ENCODE results near the gene GTF2I. TPM values are rescaled to one million over a fixed set of nuclear protein-coding genes. Genes with fewer than 3 reads are reported as not detected.
"Not testable (repeated sequence)": the region's sequence is repeated elsewhere in the genome, so short reads cannot be mapped to it uniquely, and the experiment has no call there.

Gene GTF2I
- total and polyA plus RNA-seq, 9 donors, result 101 to 171 (median 143) TPM

GRCh38 chr7:74627661-74628411 lies 29.7 kb upstream of the GTF2I start:
- peak; percentile 84 for DNase-seq
- H3K27ac ChIP-seq (ENCODE audit: low read length), result peak overlapping the region; percentile 67
- H3K27me3 ChIP-seq (ENCODE audit: control insufficient read depth, insufficient read depth, low read length), result no peaks in the 10 kb centered on the region
- H3K9me3 ChIP-seq (replicated peaks; ENCODE audit: control insufficient read depth, low read depth, low read length), result no peaks in the 10 kb centered on the region
- H3K36me3 ChIP-seq (ENCODE audit: control insufficient read depth, insufficient read depth, low read length), result no peaks in the 10 kb centered on the region
- WGBS (ENCODE audit: insufficient coverage), result 25% methylated on average over 7 of the region's 12 CpGs
- H3K4me1 ChIP-seq (ENCODE audit: control insufficient read depth, insufficient read depth, low read length), result peaks cover 11% of the 10 kb centered on the region
- H3K4me3 ChIP-seq (ENCODE audit: low read length), result no peak overlapping the region

- DNase-seq, result no peak
- H3K9me3 ChIP-seq (replicated peaks; ENCODE audit: control insufficient read depth, low read depth, low read length), result no peaks in the 10 kb centered on the region
- no peak overlapping the region for H3K4me3 ChIP-seq (ENCODE audit: low read length)
- no peak overlapping the region for H3K27ac ChIP-seq (ENCODE audit: low read length)
- H3K27me3 ChIP-seq (ENCODE audit: control insufficient read depth, insufficient read depth, low read length), result no peaks in the 10 kb centered on the region
- H3K4me1 ChIP-seq (ENCODE audit: control insufficient read depth, insufficient read depth, low read length), result peaks cover 14% of the 10 kb centered on the region
- 25% methylated on average over 2 of the region's 8 CpGs for WGBS (ENCODE audit: insufficient coverage)
- H3K36me3 ChIP-seq (ENCODE audit: control insufficient read depth, insufficient read depth, low read length), result no peaks in the 10 kb centered on the region
Measured at GRCh38 chr7:74632505-74632904, 25.0 kb upstream of the GTF2I start.

- 86% methylated on average over 8 of the region's 9 CpGs for WGBS (ENCODE audit: insufficient coverage)
- no peaks in the 10 kb centered on the region for H3K36me3 ChIP-seq (ENCODE audit: control insufficient read depth, insufficient read depth, low read length)
- H3K4me3 ChIP-seq (ENCODE audit: low read length), result no peak overlapping the region
- H3K4me1 ChIP-seq (ENCODE audit: control insufficient read depth, insufficient read depth, low read length), result peaks cover 8% of the 10 kb centered on the region
- H3K9me3 ChIP-seq (replicated peaks; ENCODE audit: control insufficient read depth, low read depth, low read length), result no peaks in the 10 kb centered on the region
- no peaks in the 10 kb centered on the region for H3K27me3 ChIP-seq (ENCODE audit: control insufficient read depth, insufficient read depth, low read length)
- DNase-seq, result no peak
- H3K27ac ChIP-seq (ENCODE audit: low read length), result no peak overlapping the region
Measured at GRCh38 chr7:74633451-74633921, 24.0 kb upstream of the GTF2I start.

GRCh38 chr7:74637745-74638144 lies 19.8 kb upstream of the GTF2I start:
- peaks cover 5% of the 10 kb centered on the region for H3K4me1 ChIP-seq (ENCODE audit: control insufficient read depth, insufficient read depth, low read length)
- no peak overlapping the region for H3K4me3 ChIP-seq (ENCODE audit: low read length)
- no peak overlapping the region for H3K27ac ChIP-seq (ENCODE audit: low read length)
- no CpG with 5 or more reads among the region's 7 CpGs for WGBS (ENCODE audit: insufficient coverage)
- peaks cover 2% of the 10 kb centered on the region for H3K9me3 ChIP-seq (replicated peaks; ENCODE audit: control insufficient read depth, low read depth, low read length)
- no peaks in the 10 kb centered on the region for H3K27me3 ChIP-seq (ENCODE audit: control insufficient read depth, insufficient read depth, low read length)
- no peaks in the 10 kb centered on the region for H3K36me3 ChIP-seq (ENCODE audit: control insufficient read depth, insufficient read depth, low read length)
- no peak for DNase-seq

- not testable (repeated sequence) for H3K4me3 ChIP-seq (ENCODE audit: low read length); H3K27ac ChIP-seq (ENCODE audit: low read length); H3K4me1 ChIP-seq (ENCODE audit: control insufficient read depth, insufficient read depth, low read length); H3K36me3 ChIP-seq (ENCODE audit: control insufficient read depth, insufficient read depth, low read length); H3K27me3 ChIP-seq (ENCODE audit: control insufficient read depth, insufficient read depth, low read length); H3K9me3 ChIP-seq (replicated peaks; ENCODE audit: control insufficient read depth, low read depth, low read length)
- 47% methylated on average over 3 of the region's 11 CpGs for WGBS (ENCODE audit: insufficient coverage)
- peak; percentile 52 for DNase-seq
Measured at GRCh38 chr7:74650055-74650454, 7.5 kb upstream of the GTF2I start.

GRCh38 chr7:74650493-74651132 lies 6.9 kb upstream of the GTF2I start:
- WGBS (ENCODE audit: insufficient coverage), result no CpG with 5 or more reads among the region's 9 CpGs
- not testable (repeated sequence) for H3K4me3 ChIP-seq (ENCODE audit: low read length); H3K9me3 ChIP-seq (replicated peaks; ENCODE audit: control insufficient read depth, low read depth, low read length); H3K27ac ChIP-seq (ENCODE audit: low read length); H3K36me3 ChIP-seq (ENCODE audit: control insufficient read depth, insufficient read depth, low read length); H3K4me1 ChIP-seq (ENCODE audit: control insufficient read depth, insufficient read depth, low read length); DNase-seq; H3K27me3 ChIP-seq (ENCODE audit: control insufficient read depth, insufficient read depth, low read length)

GRCh38 chr7:74651133-74651504 lies 6.4 kb upstream of the GTF2I start:
- H3K4me1 ChIP-seq (ENCODE audit: control insufficient read depth, insufficient read depth, low read length); H3K27ac ChIP-seq (ENCODE audit: low read length); H3K4me3 ChIP-seq (ENCODE audit: low read length); H3K36me3 ChIP-seq (ENCODE audit: control insufficient read depth, insufficient read depth, low read length); H3K9me3 ChIP-seq (replicated peaks; ENCODE audit: control insufficient read depth, low read depth, low read length); DNase-seq; H3K27me3 ChIP-seq (ENCODE audit: control insufficient read depth, insufficient read depth, low read length): not testable (repeated sequence)
- WGBS (ENCODE audit: insufficient coverage), result 100% methylated on average over 1 of the region's 12 CpGs

GRCh38 chr7:74653686-74654181 lies 3.8 kb upstream of the GTF2I start:
- Histone ChIP-seq H3K27ac (ENCODE audit: low read length) (no peak overlapping the region), H3K27me3 (ENCODE audit: control insufficient read depth, insufficient read depth, low read length) (no peaks in the 10 kb centered on the region), H3K4me1 (ENCODE audit: control insufficient read depth, insufficient read depth, low read length) (peaks cover 11% of the 10 kb centered on the region), H3K4me3 (ENCODE audit: low read length) (no peak overlapping the region), H3K36me3 (ENCODE audit: control insufficient read depth, insufficient read depth, low read length) (no peaks in the 10 kb centered on the region), H3K9me3 (replicated peaks; ENCODE audit: control insufficient read depth, low read depth, low read length) (no peaks in the 10 kb centered on the region)
- no peak for DNase-seq
- WGBS (ENCODE audit: insufficient coverage), result 94% methylated on average over 9 of the region's 11 CpGs

- no peak for DNase-seq
- Histone ChIP-seq H3K27ac (ENCODE audit: low read length) (no peak overlapping the region), H3K4me1 (ENCODE audit: control insufficient read depth, insufficient read depth, low read length) (peaks cover 21% of the 10 kb centered on the region), H3K9me3 (replicated peaks; ENCODE audit: control insufficient read depth, low read depth, low read length) (no peaks in the 10 kb centered on the region), H3K4me3 (ENCODE audit: low read length) (no peak overlapping the region), H3K36me3 (ENCODE audit: control insufficient read depth, insufficient read depth, low read length) (peaks cover 3% of the 10 kb centered on the region), H3K27me3 (ENCODE audit: control insufficient read depth, insufficient read depth, low read length) (no peaks in the 10 kb centered on the region)
- 76% methylated on average over 3 of the region's 5 CpGs for WGBS (ENCODE audit: insufficient coverage)
Measured at GRCh38 chr7:74654811-74655210, 2.7 kb upstream of the GTF2I start.

- Histone ChIP-seq H3K36me3 (ENCODE audit: control insufficient read depth, insufficient read depth, low read length) (peaks cover 8% of the 10 kb centered on the region), H3K4me3 (ENCODE audit: low read length) (no peak overlapping the region), H3K27ac (ENCODE audit: low read length) (no peak overlapping the region), H3K27me3 (ENCODE audit: control insufficient read depth, insufficient read depth, low read length) (no peaks in the 10 kb centered on the region), H3K4me1 (ENCODE audit: control insufficient read depth, insufficient read depth, low read length) (peaks cover 26% of the 10 kb centered on the region), H3K9me3 (replicated peaks; ENCODE audit: control insufficient read depth, low read depth, low read length) (no peaks in the 10 kb centered on the region)
- no peak for DNase-seq
- WGBS (ENCODE audit: insufficient coverage), result 71% methylated on average over 7 of the region's 8 CpGs
Measured at GRCh38 chr7:74655324-74655723, 2.2 kb upstream of the GTF2I start.
